ENCODE results near the gene TUSC2. TPM values are rescaled to one million over a fixed set of nuclear protein-coding genes. Genes with fewer than 3 reads are reported as not detected.

The TUSC2 gene
- total RNA-seq, 2 experiments from 2014 or later = 23.1 to 24.7 TPM

- Histone ChIP-seq H3K36me3 (ENCODE audit: insufficient read depth, low read length) (no peaks in the 10 kb centered on the region), H3K27ac (ENCODE audit: low read depth in 1 of 2, low read length in 2 of 2) (peak overlapping the region; percentile 69 to 81), H3K4me1 (ENCODE audit: insufficient read depth, low read length) (peaks cover 30% of the 10 kb centered on the region), H3K27me3 (ENCODE audit: control insufficient read depth in 1 of 2, insufficient read depth in 2 of 2, low read length in 2 of 2) (no peaks in the 10 kb centered on the region), H3K9me3 (ENCODE audit: control insufficient read depth in 1 of 2, insufficient read depth in 1 of 2, low read length in 2 of 2) (no peaks in the 10 kb centered on the region), H3K4me3 (ENCODE audit: low read length) (peak overlapping the region; percentile 73)
- Mint-ChIP-seq H3K9me3 (no peaks in the 10 kb centered on the region), H3K27ac (peak overlapping the region; percentile 98), H3K4me1 (ENCODE audit: low read depth) (peaks cover 25% of the 10 kb centered on the region), H3K27me3 (no peaks in the 10 kb centered on the region), H3K4me3 (peak overlapping the region; percentile 94), H3K36me3 (ENCODE audit: low read depth) (peaks cover 4% of the 10 kb centered on the region)
- no peak for TF ChIP-seq CTCF (IDR thresholded peaks at IDR 0.05)
- ATAC-seq (ENCODE audit: poor library complexity) = peak; percentile 95
- peak; percentile 92 to 97 (median 95) for DNase-seq
- ChIA-PET POLR2A (interaction anchor here (0.7 to 2.7 kb wide), 14 partner anchors 11 to 1244 kb away, joined by 3 to 25 read pairs (median 4); partner anchors contain the start of genes CYB561D2, HYAL3, MANF and NAA80), CTCF (interaction anchor here (0.9 to 1.1 kb wide), 4 partner anchors 13 to 1317 kb away, joined by 3 to 5 read pairs (median 4); no protein-coding TSS in a partner anchor)
- intact Hi-C loops (cut with DNase I, micrococcal nuclease) = loop anchor here (1.0 to 5.0 kb wide), 8 partner anchors 14 to 1787 kb away; partner anchors contain the start of genes CACNA2D2 (in 1 of the 2), CYB561D2 (in 1 of the 2), MANF (in 1 of the 2) and NPRL2 (in 1 of the 2)
These were observed 37.2 kb upstream of the TUSC2 start for GRCh38 chr3:50365080-50365841.

GRCh38 chr3:50364573-50365079 lies 36.6 kb upstream of the TUSC2 start:
- H3K27ac ChIP-seq (ENCODE audit: low read depth in 1 of 2, low read length in 2 of 2) = no peak overlapping the region
- intact Hi-C loops (cut with DNase I, micrococcal nuclease) = loop anchor here (1.0 to 5.0 kb wide), 9 partner anchors 14 to 1788 kb away; partner anchors contain the start of genes CACNA2D2 (in 1 of the 2), CYB561D2 (in 1 of the 2), MANF (in 1 of the 2) and NPRL2 (in 1 of the 2)
- peaks cover 34% of the 10 kb centered on the region for H3K4me1 ChIP-seq (ENCODE audit: insufficient read depth, low read length)
- Mint-ChIP-seq H3K27ac (peak overlapping the region; percentile 98), H3K4me1 (ENCODE audit: low read depth) (peaks cover 30% of the 10 kb centered on the region), H3K9me3 (no peaks in the 10 kb centered on the region), H3K27me3 (no peaks in the 10 kb centered on the region), H3K36me3 (ENCODE audit: low read depth) (peaks cover 4% of the 10 kb centered on the region), H3K4me3 (peak overlapping the region; percentile 80)
- H3K27me3 ChIP-seq (ENCODE audit: control insufficient read depth in 1 of 2, insufficient read depth in 2 of 2, low read length in 2 of 2) = no peaks in the 10 kb centered on the region
- TF ChIP-seq CTCF (IDR thresholded peaks at IDR 0.05) = no peak
- DNase-seq = peak in 1 of 14 experiments; percentile 31
- no peaks in the 10 kb centered on the region for H3K9me3 ChIP-seq (ENCODE audit: control insufficient read depth in 1 of 2, insufficient read depth in 1 of 2, low read length in 2 of 2)
- POLR2A ChIA-PET = interaction anchor here (0.8 to 2.7 kb wide), 12 partner anchors 11 to 1021 kb away, joined by 3 to 25 read pairs (median 4); partner anchors contain the start of genes CYB561D2, HYAL3, MANF and NAA80
- peak overlapping the region; percentile 73 for H3K4me3 ChIP-seq (ENCODE audit: low read length)
- no peaks in the 10 kb centered on the region for H3K36me3 ChIP-seq (ENCODE audit: insufficient read depth, low read length)
- CTCF ChIA-PET = interaction anchor here (1.1 kb wide), 2 partner anchors 18 to 1318 kb away, joined by 3 to 5 read pairs; no protein-coding TSS in a partner anchor
- peak; percentile 11 for ATAC-seq (ENCODE audit: poor library complexity)

- Mint-ChIP-seq H3K27ac (peak overlapping the region; percentile 88), H3K4me3 (peak overlapping the region; percentile 98), H3K4me1 (ENCODE audit: low read depth) (peaks cover 37% of the 10 kb centered on the region), H3K27me3 (no peaks in the 10 kb centered on the region), H3K9me3 (no peaks in the 10 kb centered on the region), H3K36me3 (ENCODE audit: low read depth) (peaks cover 34% of the 10 kb centered on the region)
- POLR2A ChIA-PET = interaction anchor here (0.7 to 1.6 kb wide), 5 partner anchors 9 to 252 kb away, joined by 4 to 17 read pairs (median 5); partner anchors contain the start of genes CISH, CYB561D2, HEMK1 and NPRL2
- intact Hi-C loops (cut with DNase I, micrococcal nuclease) = loop anchor here (1.0 to 5.0 kb wide), 3 partner anchors 8 to 1138 kb away; partner anchors contain the start of genes HYAL3 (in 1 of the 2) and NAA80 (in 1 of the 2)
- Histone ChIP-seq H3K4me3 (ENCODE audit: low read length) (peak overlapping the region; percentile 81), H3K9me3 (ENCODE audit: control insufficient read depth in 1 of 2, insufficient read depth in 1 of 2, low read length in 2 of 2) (no peaks in the 10 kb centered on the region), H3K36me3 (ENCODE audit: insufficient read depth, low read length) (peaks cover 33% of the 10 kb centered on the region), H3K4me1 (ENCODE audit: insufficient read depth, low read length) (peaks cover 52% of the 10 kb centered on the region), H3K27me3 (ENCODE audit: control insufficient read depth in 1 of 2, insufficient read depth in 2 of 2, low read length in 2 of 2) (no peaks in the 10 kb centered on the region), H3K27ac (ENCODE audit: low read depth in 1 of 2, low read length in 2 of 2) (peak overlapping the region in 1 of 2 donors; percentile 17)
- ATAC-seq (ENCODE audit: poor library complexity) (peak; percentile 25), DNase-seq (no peak)
- CTCF ChIA-PET = interaction anchor here (0.9 to 1.2 kb wide), 3 partner anchors 9 to 61 kb away, joined by 3 to 5 read pairs (median 5); partner anchors contain the start of genes CYB561D2, HYAL3, NAA80 and NPRL2
- no peak for TF ChIP-seq CTCF (IDR thresholded peaks at IDR 0.05)
These were observed 31.7 kb upstream of the TUSC2 start for GRCh38 chr3:50359760-50360110.

Measured in CD4-positive, alpha-beta T cell (primary cell).